NCI-H524 (cell line): ENCODE data around the gene RTL1.

Experiments used
- DNase-seq, 2 experiments: peaks; one replicate each; lab custom pipeline; 2025; lab: John Stamatoyannopoulos, UW

RTL1 gene

DNA sequence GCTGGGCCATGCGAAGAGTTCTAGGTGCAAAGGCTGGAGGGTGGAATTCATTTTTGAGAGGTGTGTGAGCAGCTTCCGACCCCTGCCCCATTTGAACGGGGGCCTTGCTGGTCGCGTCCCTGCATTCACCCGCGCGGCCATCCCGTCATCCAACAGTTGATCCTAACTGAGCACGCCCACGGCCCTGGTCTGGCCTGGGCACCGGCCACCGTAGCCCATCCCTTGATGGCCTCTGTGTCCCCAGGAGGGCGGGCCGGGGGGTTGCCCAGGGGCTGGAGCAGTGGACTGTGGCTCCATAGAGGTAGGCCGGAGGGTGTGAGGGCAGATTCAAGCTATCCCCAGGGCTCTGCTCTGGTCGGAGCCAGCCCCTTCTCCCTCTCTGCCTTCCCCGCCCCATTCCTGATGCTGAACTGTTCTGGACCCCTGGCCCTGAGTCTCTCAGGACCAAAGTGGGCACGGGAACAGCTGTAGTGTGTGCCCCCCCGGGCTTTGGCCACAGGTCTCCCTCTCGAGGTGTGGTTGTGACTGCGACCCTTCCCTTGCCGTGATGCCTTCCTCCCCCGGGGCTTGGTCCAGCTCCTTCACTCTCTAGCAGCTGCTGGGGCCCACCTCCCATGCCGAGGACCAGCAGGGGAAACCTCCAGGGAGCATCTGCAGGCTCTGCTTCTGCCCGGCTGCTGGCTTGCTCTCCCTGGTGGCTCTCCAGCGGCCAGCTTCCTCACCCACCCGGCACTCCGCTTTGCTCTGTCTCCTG, 68.6 kb downstream of the RTL1 start:
- DNase-seq = peak in 1 of 2 experiments; percentile 35

DNA sequence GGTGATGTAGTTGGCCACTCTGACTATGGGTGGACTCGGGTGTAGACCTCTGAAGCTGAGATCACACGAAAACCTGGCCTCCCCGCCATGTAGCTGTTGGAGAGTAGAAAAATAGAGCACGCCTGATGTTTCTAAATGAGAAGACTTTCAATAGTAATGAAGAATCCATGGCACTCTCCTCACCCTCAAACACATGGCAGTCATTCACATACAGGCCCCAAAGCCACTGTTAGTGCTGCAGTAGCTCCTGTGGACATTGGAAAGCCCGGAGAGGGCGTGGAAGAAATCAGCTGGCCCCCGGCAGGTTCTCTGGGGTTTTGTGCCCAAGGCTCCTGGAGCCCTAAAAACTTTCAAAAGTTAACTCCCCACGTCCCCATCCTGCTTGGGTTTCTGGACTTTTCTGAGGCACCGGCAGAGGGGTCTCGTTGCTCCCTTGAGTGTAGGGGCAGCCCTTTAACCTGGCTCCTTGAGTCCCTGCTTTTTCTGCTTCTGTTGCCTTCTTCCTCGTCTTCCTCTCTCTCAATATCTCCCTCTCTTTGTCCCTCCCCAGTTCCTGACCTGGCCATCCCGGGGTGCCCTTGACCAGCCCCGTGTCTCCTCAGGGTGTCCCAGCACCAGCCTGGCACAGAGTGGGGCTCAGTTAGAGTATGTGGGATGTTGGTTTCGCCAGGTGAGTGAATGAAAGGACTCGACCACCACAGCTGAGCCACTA, 69.3 kb downstream of the RTL1 start:
- DNase-seq = no peak

DNA sequence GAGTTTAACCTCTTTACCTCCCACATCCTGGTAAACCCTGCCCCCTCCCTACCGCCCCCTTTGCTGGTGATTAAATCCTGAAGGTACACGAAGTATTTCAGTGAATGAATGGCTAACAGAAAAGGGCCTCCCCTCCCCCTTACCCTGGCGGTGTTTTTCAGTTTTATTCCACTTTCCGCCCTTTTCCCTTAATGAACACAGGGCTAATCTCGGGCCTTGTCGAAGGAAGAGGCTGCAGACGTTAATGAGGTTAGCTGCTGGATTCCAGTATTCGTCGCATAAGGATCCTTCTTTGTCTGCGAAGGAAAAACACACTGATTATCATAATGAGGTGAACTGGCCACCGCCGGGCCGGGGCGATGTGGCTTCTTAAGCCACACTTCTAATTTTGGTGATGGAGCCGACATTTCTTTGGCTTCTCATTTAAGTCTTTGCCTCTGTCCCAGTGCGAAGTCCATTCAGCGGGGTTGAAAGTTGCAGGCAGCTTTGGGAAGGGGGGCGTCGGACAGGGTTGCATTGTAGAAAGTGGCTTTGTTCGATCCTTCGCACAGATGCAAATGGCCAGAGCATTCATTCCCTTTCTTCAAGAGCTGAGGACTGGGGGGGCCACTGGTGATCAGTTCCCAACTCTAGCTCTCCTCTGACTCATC, 71.1 kb downstream of the RTL1 start:
- no peak for DNase-seq

DNA sequence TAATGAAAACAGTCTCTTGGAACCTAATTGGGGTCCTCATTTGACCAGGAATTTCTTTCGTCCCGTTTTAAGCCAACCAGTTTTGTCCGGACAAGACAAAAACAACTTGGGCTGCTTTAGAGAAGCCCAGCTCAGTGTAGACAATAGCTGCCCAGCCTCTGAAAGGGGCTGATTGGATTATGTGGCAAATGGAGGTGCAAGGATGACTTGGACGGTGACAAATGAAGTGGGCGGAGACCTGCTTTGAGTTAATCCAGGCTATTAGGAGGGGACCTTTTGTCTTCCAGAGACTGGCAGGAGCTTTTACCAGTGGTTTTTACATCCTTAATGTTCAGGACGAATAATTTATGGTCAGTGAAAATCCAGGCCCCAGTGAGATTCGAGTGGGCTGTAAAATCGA, 72.8 kb downstream of the RTL1 start:
- peak in 1 of 2 experiments; percentile 40 for DNase-seq
